NCI-H345 (cell line): ENCODE data around the gene CDYL.
A peak's percentile ranks its signal among the peaks of the same experiment; 100 is the strongest.
"Not testable (repeated sequence)": the region's sequence is repeated elsewhere in the genome, so short reads cannot be mapped to it uniquely, and the experiment has no call there.

Experiments
- DNase-seq: peaks from one replicate; lab custom pipeline; 2025; lab: John Stamatoyannopoulos, UW

CDYL gene

GRCh38 chr6:4803343-4803744, 27.1 kb downstream of the CDYL start:
- DNase-seq, result no peak

GRCh38 chr6:4804095-4804494, 27.9 kb downstream of the CDYL start:
- DNase-seq, result no peak

GRCh38 chr6:4805553-4806336, 29.5 kb downstream of the CDYL start:
- DNase-seq, result peak; percentile 41

- DNase-seq, result no peak
These were observed 30.1 kb downstream of the CDYL start for GRCh38 chr6:4806337-4806725.

GRCh38 chr6:4806791-4807190, 30.6 kb downstream of the CDYL start:
- no peak for DNase-seq

GRCh38 chr6:4808396-4808795, 32.2 kb downstream of the CDYL start:
- no peak for DNase-seq

- DNase-seq, result no peak
These were observed 34.1 kb downstream of the CDYL start for GRCh38 chr6:4809999-4810918.

- DNase-seq, result no peak
These were observed 35.9 kb downstream of the CDYL start for GRCh38 chr6:4812068-4812467.

- DNase-seq, result no peak
These were observed 36.9 kb downstream of the CDYL start for GRCh38 chr6:4813055-4813454.

- no peak for DNase-seq
These were observed 38.0 kb downstream of the CDYL start for GRCh38 chr6:4814212-4814611.

GRCh38 chr6:4814987-4815386, 38.8 kb downstream of the CDYL start:
- DNase-seq, result no peak

- no peak for DNase-seq
These were observed 39.4 kb downstream of the CDYL start for GRCh38 chr6:4815584-4815983.

GRCh38 chr6:4816904-4817303, 40.7 kb downstream of the CDYL start:
- no peak for DNase-seq

GRCh38 chr6:4817551-4817950, 41.3 kb downstream of the CDYL start:
- no peak for DNase-seq

GRCh38 chr6:4818272-4818938, 42.2 kb downstream of the CDYL start:
- DNase-seq, result no peak

GRCh38 chr6:4819706-4820283, 43.6 kb downstream of the CDYL start:
- no peak for DNase-seq

- DNase-seq, result no peak
These were observed 44.6 kb downstream of the CDYL start for GRCh38 chr6:4820704-4821276.

GRCh38 chr6:4822476-4822875, 46.3 kb downstream of the CDYL start:
- DNase-seq, result no peak

- no peak for DNase-seq
These were observed 52.0 kb downstream of the CDYL start for GRCh38 chr6:4828187-4828698.

GRCh38 chr6:4829089-4829488, 52.9 kb downstream of the CDYL start:
- no peak for DNase-seq

- not testable (repeated sequence) for DNase-seq
These were observed 59.3 kb downstream of the CDYL start for GRCh38 chr6:4835540-4835939.

GRCh38 chr6:4840169-4840568, 64.0 kb downstream of the CDYL start:
- DNase-seq, result no peak
